Transverse colon (tissue), 3 donors: ENCODE data around the gene GAB2.

Source experiments
- POLR2A ChIP-seq: fragments of 450-650 bp; IDR thresholded peaks from one replicate; pipeline ENCODE4 v1.6.1; 2016; ENCODE audit warnings: antibody characterized with exemption, mild to moderate bottlenecking, moderate library complexity
- TF ChIP-seq, protein P1 (sequence below), 5 experiments: fragments of 200-600 bp in 3 of 5; fragments of 450-650 bp in 2 of 5; sonication (generic) in 3 of 5; IDR thresholded peaks; 1 replicate in 2 of 5; 2 replicates in 3 of 5; pipeline ENCODE4 v1.5.1; 2016 to 2017; ENCODE audit warnings: antibody characterized with exemption in 5 of 5, inconsistent platforms in 3 of 5, mild to moderate bottlenecking in 2 of 5, moderate library complexity in 1 of 5

DNA sequence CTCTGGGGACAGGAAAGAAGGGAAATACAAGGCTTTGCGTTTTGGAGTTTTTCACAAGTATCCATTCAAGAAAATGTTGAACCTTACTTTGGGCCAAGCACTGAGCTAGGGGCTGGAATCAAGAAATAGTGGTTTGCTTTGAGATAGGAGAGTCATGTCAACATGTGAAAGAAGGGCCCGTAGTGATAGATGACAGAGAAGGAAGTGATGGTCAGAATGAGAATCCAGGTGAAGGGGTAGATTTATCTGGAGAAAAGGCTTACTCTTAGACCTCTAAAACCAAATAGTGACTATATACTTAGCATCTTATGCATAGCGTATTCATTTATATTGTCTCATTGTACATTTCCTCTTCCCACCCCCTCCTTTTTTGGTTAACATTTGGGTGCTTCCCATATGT lies 87.3 kb downstream of the GAB2 start:
- TF ChIP-seq, protein P1, sequence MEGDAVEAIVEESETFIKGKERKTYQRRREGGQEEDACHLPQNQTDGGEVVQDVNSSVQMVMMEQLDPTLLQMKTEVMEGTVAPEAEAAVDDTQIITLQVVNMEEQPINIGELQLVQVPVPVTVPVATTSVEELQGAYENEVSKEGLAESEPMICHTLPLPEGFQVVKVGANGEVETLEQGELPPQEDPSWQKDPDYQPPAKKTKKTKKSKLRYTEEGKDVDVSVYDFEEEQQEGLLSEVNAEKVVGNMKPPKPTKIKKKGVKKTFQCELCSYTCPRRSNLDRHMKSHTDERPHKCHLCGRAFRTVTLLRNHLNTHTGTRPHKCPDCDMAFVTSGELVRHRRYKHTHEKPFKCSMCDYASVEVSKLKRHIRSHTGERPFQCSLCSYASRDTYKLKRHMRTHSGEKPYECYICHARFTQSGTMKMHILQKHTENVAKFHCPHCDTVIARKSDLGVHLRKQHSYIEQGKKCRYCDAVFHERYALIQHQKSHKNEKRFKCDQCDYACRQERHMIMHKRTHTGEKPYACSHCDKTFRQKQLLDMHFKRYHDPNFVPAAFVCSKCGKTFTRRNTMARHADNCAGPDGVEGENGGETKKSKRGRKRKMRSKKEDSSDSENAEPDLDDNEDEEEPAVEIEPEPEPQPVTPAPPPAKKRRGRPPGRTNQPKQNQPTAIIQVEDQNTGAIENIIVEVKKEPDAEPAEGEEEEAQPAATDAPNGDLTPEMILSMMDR (IDR thresholded peaks at IDR 0.05): no peak
- TF ChIP-seq POLR2A: no peak
